BE2C (cell line): ENCODE data around the gene PACC1. TPM values are rescaled to one million over a fixed set of nuclear protein-coding genes. Genes with fewer than 3 reads are reported as not detected.
A peak's percentile ranks its signal among the peaks of the same experiment; 100 is the strongest.

Source experiments
- DNase-seq: peaks from one replicate; pipeline ENCODE4 v3.0.0-alpha.2; 2020
- H3K27me3 ChIP-seq: fragments of 250-450 bp; sonication (Bioruptor Pico); 2 replicates; pipeline ENCODE4 v1.5.1; 2020; ENCODE audit warnings: mild to moderate bottlenecking
- H3K36me3 ChIP-seq: fragments of 250-450 bp; sonication (Bioruptor Pico); 2 replicates; pipeline ENCODE4 v1.5.1; 2020; ENCODE audit warnings: mild to moderate bottlenecking
- H3K4me1 ChIP-seq: fragments of 250-450 bp; sonication (Bioruptor Pico); 2 replicates; pipeline ENCODE4 v1.5.1; 2020
- H3K4me3 ChIP-seq: 2 replicates; pipeline ENCODE4 v1.5.1; 2011; ENCODE audit warnings: low read depth, low read length
- H3K9me3 ChIP-seq: fragments of 250-450 bp; sonication (Bioruptor Pico); 2 replicates; pipeline ENCODE4 v1.5.1; 2020
- polyA plus RNA-seq: library from polyadenylated mRNA; unstranded; fragments of >200 nt; gene quantifications from one replicate; pipeline ENCODE4 v1.2.1, GENCODE V29; 2012; ENCODE audit warnings: low read depth, missing spikeins; ENCODE audit not compliant: insufficient read length, insufficient read depth
- TF ChIP-seq, protein P1 (sequence below): IDR thresholded peaks from 2 replicates; pipeline ENCODE4 v1.5.1; 2012; ENCODE audit warnings: mild to moderate bottlenecking, low read depth, low read length

PACC1 gene
- 33.4 TPM for polyA plus RNA-seq

DNA sequence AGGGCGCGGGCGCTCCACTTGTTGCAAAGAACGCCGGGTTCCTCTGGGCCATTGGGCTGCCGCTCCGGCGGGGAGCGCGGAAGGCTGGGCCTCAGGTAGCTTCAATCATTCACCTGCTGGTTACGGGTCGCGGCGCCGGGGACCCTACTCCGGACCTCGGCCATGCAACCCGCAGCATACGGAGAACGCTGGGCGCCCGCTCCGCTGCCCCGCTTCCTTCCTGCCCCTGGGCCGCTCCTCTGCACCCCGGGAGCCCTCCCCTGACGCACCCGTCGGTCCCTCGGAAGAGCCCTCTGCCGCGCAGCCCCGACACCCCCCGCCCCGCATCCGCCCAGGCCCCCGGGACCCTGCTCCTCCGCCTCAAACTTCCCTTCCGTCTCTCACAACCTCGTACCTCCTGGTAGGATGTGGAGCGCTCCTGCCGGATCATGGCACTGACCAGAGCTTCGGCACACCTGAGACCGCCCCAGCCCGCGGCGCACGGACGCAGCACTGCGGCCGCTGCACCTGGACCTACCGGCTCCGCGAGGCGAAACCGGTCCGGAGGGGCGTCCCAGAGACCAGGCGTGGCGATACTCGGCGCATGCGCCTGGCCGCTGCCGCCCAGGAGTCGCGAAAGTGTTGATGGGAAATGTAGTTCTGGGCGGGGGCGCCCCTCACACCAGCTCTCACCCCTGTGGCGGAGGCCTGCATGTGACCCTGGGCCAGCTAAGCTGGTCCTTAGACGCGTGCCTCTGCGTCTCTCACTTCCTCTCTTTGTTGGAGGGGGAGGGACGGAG, at the start of gene PACC1:
Gene PACC1 (minus strand): TSS at position 559 of the 779 bp plus-strand sequence. CDS start 129 bp downstream, at position 430.
- DNase-seq = peak; percentile 95
- H3K4me1 ChIP-seq = no peaks in the 10 kb centered on the region
- TF ChIP-seq, protein P1, sequence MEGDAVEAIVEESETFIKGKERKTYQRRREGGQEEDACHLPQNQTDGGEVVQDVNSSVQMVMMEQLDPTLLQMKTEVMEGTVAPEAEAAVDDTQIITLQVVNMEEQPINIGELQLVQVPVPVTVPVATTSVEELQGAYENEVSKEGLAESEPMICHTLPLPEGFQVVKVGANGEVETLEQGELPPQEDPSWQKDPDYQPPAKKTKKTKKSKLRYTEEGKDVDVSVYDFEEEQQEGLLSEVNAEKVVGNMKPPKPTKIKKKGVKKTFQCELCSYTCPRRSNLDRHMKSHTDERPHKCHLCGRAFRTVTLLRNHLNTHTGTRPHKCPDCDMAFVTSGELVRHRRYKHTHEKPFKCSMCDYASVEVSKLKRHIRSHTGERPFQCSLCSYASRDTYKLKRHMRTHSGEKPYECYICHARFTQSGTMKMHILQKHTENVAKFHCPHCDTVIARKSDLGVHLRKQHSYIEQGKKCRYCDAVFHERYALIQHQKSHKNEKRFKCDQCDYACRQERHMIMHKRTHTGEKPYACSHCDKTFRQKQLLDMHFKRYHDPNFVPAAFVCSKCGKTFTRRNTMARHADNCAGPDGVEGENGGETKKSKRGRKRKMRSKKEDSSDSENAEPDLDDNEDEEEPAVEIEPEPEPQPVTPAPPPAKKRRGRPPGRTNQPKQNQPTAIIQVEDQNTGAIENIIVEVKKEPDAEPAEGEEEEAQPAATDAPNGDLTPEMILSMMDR = no peak

DNA sequence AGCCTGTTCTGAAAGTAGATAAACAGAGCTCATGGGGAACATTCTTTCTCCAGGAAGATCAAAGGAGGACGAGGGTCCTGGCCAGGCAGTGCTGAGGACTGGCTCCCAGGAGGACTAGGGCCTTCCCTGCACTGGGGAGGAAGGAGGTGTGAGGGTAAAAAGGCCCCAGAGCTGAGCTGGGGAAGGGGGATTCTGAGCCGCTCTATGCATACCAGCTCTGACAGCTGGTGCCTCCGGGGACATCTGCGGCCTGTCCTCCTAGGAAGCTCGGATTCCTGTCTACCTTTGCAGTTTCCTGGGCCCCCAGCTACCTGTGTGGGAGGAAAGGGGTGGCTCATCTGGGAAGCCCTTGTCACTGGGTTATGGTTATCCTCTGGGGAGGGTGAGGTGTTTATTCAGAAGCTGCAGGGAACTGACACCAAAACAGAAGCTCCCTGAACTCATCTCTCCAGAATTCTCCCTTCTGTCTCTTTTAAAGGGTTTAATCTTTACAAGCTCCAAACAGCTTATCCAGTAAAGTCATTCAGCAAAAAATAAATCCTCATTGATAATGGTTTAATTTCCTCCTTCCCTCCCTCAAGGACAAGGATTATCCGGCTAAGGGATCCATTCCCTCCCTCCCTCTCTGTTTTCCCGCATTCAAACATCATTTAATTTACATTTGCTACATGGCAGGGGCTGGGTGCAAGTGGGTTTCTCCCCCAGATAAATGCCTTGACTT, 49.0 kb upstream of the PACC1 start:
- no peaks in the 10 kb centered on the region for H3K9me3 ChIP-seq
- H3K36me3 ChIP-seq = no peaks in the 10 kb centered on the region
- TF ChIP-seq, protein P1 = no peak
- no peaks in the 10 kb centered on the region for H3K27me3 ChIP-seq
- no peak overlapping the region for H3K4me3 ChIP-seq
- DNase-seq = no peak
- no peaks in the 10 kb centered on the region for H3K4me1 ChIP-seq

More for the DNA sequence above, at the start of gene PACC1:
- peaks cover 16% of the 10 kb centered on the region for H3K36me3 ChIP-seq
- H3K27me3 ChIP-seq = no peaks in the 10 kb centered on the region
- no peaks in the 10 kb centered on the region for H3K9me3 ChIP-seq
- peak within 1 kb of the TSS; percentile 88 for H3K4me3 ChIP-seq

DNA sequence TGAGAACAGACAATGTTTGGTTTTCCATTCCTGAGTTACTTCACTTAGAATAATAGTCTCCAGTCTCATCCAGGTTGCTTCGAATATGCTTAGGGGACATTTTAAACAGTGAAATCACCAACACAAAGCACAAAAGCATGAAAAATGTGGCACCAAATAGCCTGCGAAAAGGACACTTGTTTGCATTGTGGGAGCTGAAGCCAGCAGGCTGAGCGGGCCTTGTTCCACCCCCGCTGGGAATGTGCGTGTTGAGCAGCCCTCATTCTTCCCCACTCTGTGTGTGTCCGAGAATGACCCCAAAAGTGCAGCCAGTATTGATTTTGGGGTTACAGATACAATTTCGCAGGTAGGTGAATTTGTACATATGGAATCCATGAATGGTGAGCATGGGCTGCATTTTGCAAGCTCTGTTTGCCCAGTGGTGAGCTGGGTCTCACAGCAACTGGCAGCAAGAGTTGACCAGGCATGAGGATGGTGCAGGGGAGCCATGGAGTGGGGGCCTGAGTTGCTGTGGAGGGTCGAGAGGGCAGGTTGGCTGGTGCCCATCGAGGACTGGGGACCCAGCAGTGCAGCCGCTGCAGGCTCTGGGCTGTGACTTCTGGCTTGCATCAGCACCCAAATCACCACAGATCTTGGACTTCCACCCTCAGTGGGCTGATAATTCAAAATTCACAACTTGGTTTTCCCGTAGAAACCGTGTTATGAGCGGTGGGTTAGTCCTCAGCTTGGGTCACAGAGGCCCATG, 47.4 kb upstream of the PACC1 start:
- H3K4me1 ChIP-seq = no peaks in the 10 kb centered on the region
- no peaks in the 10 kb centered on the region for H3K9me3 ChIP-seq
- H3K27me3 ChIP-seq = no peaks in the 10 kb centered on the region
- no peak overlapping the region for H3K4me3 ChIP-seq
- DNase-seq = no peak
- TF ChIP-seq, protein P1 = no peak
- H3K36me3 ChIP-seq = no peaks in the 10 kb centered on the region

DNA sequence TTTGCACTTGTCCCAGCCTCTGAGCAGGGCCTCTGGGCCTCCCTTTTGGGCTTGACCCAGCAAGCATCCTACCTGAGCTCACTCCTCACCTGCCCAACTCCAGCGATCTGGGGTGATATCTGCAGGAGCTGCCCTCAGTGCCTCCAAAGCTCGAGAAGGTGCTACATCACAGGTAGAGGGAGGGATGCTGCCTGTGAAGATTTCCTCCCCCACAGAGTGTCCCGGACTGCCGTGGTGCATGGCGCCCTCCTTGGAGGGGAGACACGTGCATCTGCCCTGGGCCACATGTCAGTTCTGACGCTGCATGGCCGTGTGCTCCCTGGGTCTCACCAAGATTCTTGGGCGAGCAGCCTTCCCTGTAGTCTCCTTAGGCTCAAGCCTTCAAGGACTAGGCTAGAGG, 45.7 kb upstream of the PACC1 start:
- no peaks in the 10 kb centered on the region for H3K27me3 ChIP-seq
- TF ChIP-seq, protein P1 = no peak
- DNase-seq = no peak
- H3K9me3 ChIP-seq = no peaks in the 10 kb centered on the region
- H3K36me3 ChIP-seq = no peaks in the 10 kb centered on the region
- no peaks in the 10 kb centered on the region for H3K4me1 ChIP-seq
- H3K4me3 ChIP-seq = no peak overlapping the region

DNA sequence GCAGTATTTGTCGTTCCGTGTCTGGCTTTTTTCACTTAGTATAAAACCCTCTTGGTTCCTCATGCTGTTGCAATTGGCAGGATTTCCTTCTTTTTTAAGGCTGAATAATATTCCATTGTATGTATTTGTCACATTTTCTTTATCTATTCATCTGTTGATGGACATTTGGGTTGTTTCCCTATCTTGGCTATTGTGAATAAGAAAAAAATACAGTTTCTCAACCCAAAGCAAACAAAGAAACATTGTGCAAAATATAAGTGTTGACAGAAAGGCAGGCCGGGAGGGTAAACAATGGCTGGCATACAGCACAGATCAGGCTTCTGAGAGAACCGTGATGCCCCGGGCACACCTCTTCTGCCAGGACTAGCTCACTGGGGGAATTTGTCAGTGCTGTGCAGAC, 45.0 kb upstream of the PACC1 start:
- H3K36me3 ChIP-seq = no peaks in the 10 kb centered on the region
- H3K4me1 ChIP-seq = no peaks in the 10 kb centered on the region
- no peaks in the 10 kb centered on the region for H3K9me3 ChIP-seq
- no peaks in the 10 kb centered on the region for H3K27me3 ChIP-seq
- no peak for DNase-seq
- TF ChIP-seq, protein P1 = no peak
- H3K4me3 ChIP-seq = no peak overlapping the region
